ENCODE data around the gene CDCA3. TPM values are rescaled to one million over a fixed set of nuclear protein-coding genes. Genes with fewer than 3 reads are reported as not detected.

Gene CDCA3
- total and polyA plus RNA-seq, 2 of the 4 experiments (the other 2 are of a cell fraction) = 23.5 to 61.0 TPM

GRCh38 chr12:6826734-6827436, 24.2 kb downstream of the CDCA3 start:
- Histone ChIP-seq H3K4me1 (ENCODE audit: control insufficient read depth, insufficient read depth, low read length) (peaks cover 20% of the 10 kb centered on the region), H4K8ac (ENCODE audit: low read depth in 2 of 2, low read length in 2 of 2) (peak overlapping the region; percentile 3 to 89; a peak in 3 of 4 replicates), H2BK5ac (ENCODE audit: low read depth, low read length, poor library complexity, severe bottlenecking) (peak overlapping the region; percentile 71), H3K27ac (ENCODE audit: insufficient read depth, low read length) (peak overlapping the region; percentile 63), H2AK9ac (replicated peaks; ENCODE audit: low read depth, low read length, poor library complexity) (peak overlapping the region; percentile 93), H3K79me1 (ENCODE audit: low read depth in 1 of 2, low read length in 2 of 2) (peaks cover 11 to 61% of the 10 kb centered on the region in 2 experiments; a peak in 3 of 4 replicates), H3K4ac (ENCODE audit: low read depth, low read length) (peak overlapping the region; percentile 97), H4K5ac (ENCODE audit: low read depth, low read length) (no peak overlapping the region), H3K56ac (ENCODE audit: extremely low read depth, insufficient read depth, low read length) (no peak overlapping the region), H4K20me1 (ENCODE audit: insufficient read depth, low read length) (peaks cover 9% of the 10 kb centered on the region; the same call in 1 of the 2 replicates), H3K9me1 (ENCODE audit: insufficient read depth, low read length) (peaks cover 6% of the 10 kb centered on the region), H3K4me3 (ENCODE audit: insufficient read depth, low read depth, low read length) (no peak overlapping the region), H2BK15ac (ENCODE audit: low read depth, low read length) (no peak overlapping the region), H3K9me3 (ENCODE audit: control insufficient read depth, insufficient read depth, low read length) (no peaks in the 10 kb centered on the region), H3K9ac (ENCODE audit: low read depth, low read length) (peak overlapping the region; percentile 55), H2BK20ac (ENCODE audit: low read depth, low read length) (no peak overlapping the region), H3K18ac (ENCODE audit: low read depth, low read length) (no peak overlapping the region), H2AK5ac (ENCODE audit: low read depth, low read length) (peak overlapping the region; percentile 97), H2AFZ (replicated peaks; ENCODE audit: low read length, poor library complexity) (peak overlapping the region; percentile 89), H3K4me2 (ENCODE audit: low read depth, low read length) (peak overlapping the region; percentile 24; the same call in 1 of the 2 replicates), H2BK120ac (ENCODE audit: low read depth, low read length) (peak overlapping the region; percentile 85; the same call in 1 of the 2 replicates), H3K36me3 (ENCODE audit: control insufficient read depth, insufficient read depth, low read length) (peaks cover 16% of the 10 kb centered on the region), H3K27me3 (ENCODE audit: control insufficient read depth, insufficient read depth, low read length) (peaks cover 2% of the 10 kb centered on the region; the same call in 1 of the 2 replicates), H3K14ac (replicated peaks; ENCODE audit: low read depth, low read length) (peak overlapping the region; percentile 98), H4K91ac (ENCODE audit: insufficient read depth, low read depth, low read length) (peak overlapping the region; percentile 88), H3K23ac (ENCODE audit: low read depth, low read length) (peak overlapping the region; percentile 83; the same call in 1 of the 2 replicates)
- TF ChIP-seq MAFK (IDR thresholded peaks at IDR 0.05; ENCODE audit: low read depth, low read length) (no peak), CEBPB (IDR thresholded peaks at IDR 0.05; ENCODE audit: low read depth, low read length) (no peak), RCOR1 (IDR thresholded peaks at IDR 0.05; ENCODE audit: insufficient replicate concordance, low read length) (no peak), FOS (IDR thresholded peaks at IDR 0.05; ENCODE audit: low read depth, low read length) (no peak), RAD21 (IDR thresholded peaks at IDR 0.05; ENCODE audit: low read length) (no peak), ELK1 (IDR thresholded peaks at IDR 0.05; ENCODE audit: borderline replicate concordance, low read depth, low read length) (no peak), MAZ (IDR thresholded peaks at IDR 0.05; ENCODE audit: borderline replicate concordance, low read depth, low read length) (no peak), POLR2A (IDR thresholded peaks at IDR 0.05; ENCODE audit: low read depth, low read length) (no peak), CHD1 (IDR thresholded peaks at IDR 0.05; ENCODE audit: low read depth, low read length) (no peak), CTCF (conservative IDR thresholded peaks at IDR 0.05; ENCODE audit: low read depth, low read length) (no peak), RFX5 (IDR thresholded peaks at IDR 0.05; ENCODE audit: low read depth, low read length) (no peak), BHLHE40 (IDR thresholded peaks at IDR 0.05; ENCODE audit: low read depth, low read length) (no peak)
- TF ChIP-seq, protein P1, sequence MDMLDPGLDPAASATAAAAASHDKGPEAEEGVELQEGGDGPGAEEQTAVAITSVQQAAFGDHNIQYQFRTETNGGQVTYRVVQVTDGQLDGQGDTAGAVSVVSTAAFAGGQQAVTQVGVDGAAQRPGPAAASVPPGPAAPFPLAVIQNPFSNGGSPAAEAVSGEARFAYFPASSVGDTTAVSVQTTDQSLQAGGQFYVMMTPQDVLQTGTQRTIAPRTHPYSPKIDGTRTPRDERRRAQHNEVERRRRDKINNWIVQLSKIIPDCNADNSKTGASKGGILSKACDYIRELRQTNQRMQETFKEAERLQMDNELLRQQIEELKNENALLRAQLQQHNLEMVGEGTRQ (IDR thresholded peaks at IDR 0.05; ENCODE audit: low read depth, low read length) = no peak
- intact Hi-C loops (cut with micrococcal nuclease) = loop anchor here (5.0 kb wide), 1 partner anchor 140 kb away; the partner anchor contains the start of gene ZNF384
- CTCF ChIA-PET = no interaction called here
- DNase-seq = no peak
- BruUV-seq (replicated peaks) = no TSS peak
- dilution Hi-C loops (cut with HindIII; ENCODE audit: low sequenced_read_pairs, unreplicated experiment) = no loop called here
- POLR2A ChIA-PET (ENCODE audit: unreplicated experiment) = no interaction called here
- no peak for ATAC-seq (ENCODE audit: low read depth)
- in situ Hi-C loops (cut with MboI; ENCODE audit: low sequenced_read_pairs) = loop anchor here (5.0 to 10.0 kb wide), 2 partner anchors 75 to 212 kb away; partner anchors contain the start of gene MLF2
- 60% methylated on average over 1 of the region's 22 CpGs; no CpG with 5 or more reads in 1 of the 2 experiments for WGBS, 2 experiments (ENCODE audit: extremely low coverage in 2 of 2, insufficient read length in 1 of 2)
